Psoas muscle (tissue), 8 donors: ENCODE results near the gene KRT35. TPM values are rescaled to one million over a fixed set of nuclear protein-coding genes. Genes with fewer than 3 reads are reported as not detected.

Source experiments
- ATAC-seq, 4 donors: fragments of 200-7000 bp; cut with Tn5 transposase; one replicate each; pipeline ENCODE4 v1.9.1; 2020; ENCODE audit warnings: moderate library complexity in 3 of 4, mild to moderate bottlenecking in 2 of 4
- DNase-seq, 2 donors: peaks; one replicate each; pipeline ENCODE4 v3.0.0-alpha.2; 2020
- H3K27ac ChIP-seq: fragments of 200-600 bp; one replicate; pipeline ENCODE4 v1.8.0; 2022
- H3K27me3 ChIP-seq, 3 donors: fragments of 200-600 bp in 1 of 3; one replicate each; pipeline versions ENCODE4 v1.6.1 to v1.8.0; 2013 to 2022; ENCODE audit warnings: low read length in 2 of 3, mild to moderate bottlenecking in 2 of 3, moderate library complexity in 1 of 3; ENCODE audit not compliant: insufficient read depth in 3 of 3
- H3K36me3 ChIP-seq, 2 donors: fragments of 200-600 bp in 1 of 2; one replicate each; pipeline versions ENCODE4 v1.6.1 to v1.8.0; 2013 to 2022; ENCODE audit warnings: low read depth in 1 of 2, mild to moderate bottlenecking in 1 of 2, moderate library complexity in 1 of 2; ENCODE audit not compliant: insufficient read depth in 1 of 2
- H3K4me1 ChIP-seq: fragments of 200-600 bp; one replicate; pipeline ENCODE4 v1.8.0; 2022
- H3K4me3 ChIP-seq: fragments of 200-600 bp; one replicate; pipeline ENCODE4 v1.8.0; 2022; ENCODE audit warnings: mild to moderate bottlenecking
- H3K9me3 ChIP-seq: fragments of 200-600 bp; one replicate; pipeline ENCODE4 v1.8.0; 2022
- WGBS, 3 donors: extraction: QIAGEN DNeasy Blood & Tissue Kit; methylation state at CpG; one replicate each; pipeline versions ENCODE4 v1.1.6 to v1.1.7; 2013; 5-methylcytosine and 5-hydroxymethylcytosine counted together
- intact Hi-C, 2 donors: fragments of 100-400 bp; cut with DNase I; formaldehyde crosslinking; loops; one replicate each; pipeline versions ENCODE4 v1.11.0 to v1.14.2; 2022
- polyA plus RNA-seq, 3 donors: library from polyadenylated mRNA; stranded (reverse); fragments of 200-250 nt; gene quantifications; one replicate each; pipeline ENCODE4 v1.2.3, GENCODE V29; 2013
- total RNA-seq, 4 donors: library from RNA; stranded (reverse); fragmentation: NEBNext Ultra II Directional in 2 of 4; extraction: Animal tissue kit (Norgen Biotek cat#: 25700) in 2 of 4; gene quantifications; one replicate each; pipeline versions ENCODE4 v1.2.1 to v1.2.4, GENCODE V29; 2021 to 2023
- TF ChIP-seq, protein P1 (sequence below): fragments of 200-600 bp; IDR thresholded peaks from one replicate; pipeline ENCODE4 v1.8.0; 2022; ENCODE audit warnings: antibody characterized with exemption
- donor health status: healthy with polysubstance abuse.
- donor health status: DM: no; HTN: no; CAD: no; lungs with moderate emphysema.
- donor health status: Bipolar disorder and iron deficiency.
- donor health status: healthy.
- donor health status: DM: yes; HTN: yes; CAD: no.
- donor health status: DM: no; HTN: no; CAD: no.
- donor health status: DM: no; HTN: no; CAD: no.
- donor health status: DM: yes; HTN: yes; CAD: no.

The KRT35 gene
- total and polyA plus RNA-seq, 7 donors: not detected

DNA sequence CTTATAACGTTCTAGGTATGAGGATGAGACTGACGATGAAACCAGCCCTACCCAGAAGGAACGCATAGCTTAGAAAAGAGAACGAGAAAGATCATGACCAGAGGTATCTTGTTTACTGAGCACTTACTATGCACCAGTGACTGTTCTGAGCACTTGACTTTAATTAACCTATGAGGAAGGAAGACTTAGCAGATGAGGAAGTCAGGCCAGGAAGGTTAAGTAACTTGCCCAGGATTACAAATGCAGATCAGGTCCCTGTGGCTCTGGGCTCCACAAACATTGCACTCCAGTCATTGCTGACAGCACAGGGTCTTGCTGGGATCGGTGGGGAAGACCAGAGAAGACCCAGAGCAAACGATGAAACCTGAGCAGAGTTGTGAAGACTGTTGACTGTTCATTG is 17.3 kb upstream of the KRT35 start:
- Histone ChIP-seq H3K4me1 (no peaks in the 10 kb centered on the region), H3K9me3 (no peaks in the 10 kb centered on the region), H3K36me3 (no peaks in the 10 kb centered on the region), H3K4me3 (no peak overlapping the region), H3K27me3 (peaks cover 0 to 3% (median 3%) of the 10 kb centered on the region in 3 donors), H3K27ac (no peak overlapping the region)
- TF ChIP-seq, protein P1, sequence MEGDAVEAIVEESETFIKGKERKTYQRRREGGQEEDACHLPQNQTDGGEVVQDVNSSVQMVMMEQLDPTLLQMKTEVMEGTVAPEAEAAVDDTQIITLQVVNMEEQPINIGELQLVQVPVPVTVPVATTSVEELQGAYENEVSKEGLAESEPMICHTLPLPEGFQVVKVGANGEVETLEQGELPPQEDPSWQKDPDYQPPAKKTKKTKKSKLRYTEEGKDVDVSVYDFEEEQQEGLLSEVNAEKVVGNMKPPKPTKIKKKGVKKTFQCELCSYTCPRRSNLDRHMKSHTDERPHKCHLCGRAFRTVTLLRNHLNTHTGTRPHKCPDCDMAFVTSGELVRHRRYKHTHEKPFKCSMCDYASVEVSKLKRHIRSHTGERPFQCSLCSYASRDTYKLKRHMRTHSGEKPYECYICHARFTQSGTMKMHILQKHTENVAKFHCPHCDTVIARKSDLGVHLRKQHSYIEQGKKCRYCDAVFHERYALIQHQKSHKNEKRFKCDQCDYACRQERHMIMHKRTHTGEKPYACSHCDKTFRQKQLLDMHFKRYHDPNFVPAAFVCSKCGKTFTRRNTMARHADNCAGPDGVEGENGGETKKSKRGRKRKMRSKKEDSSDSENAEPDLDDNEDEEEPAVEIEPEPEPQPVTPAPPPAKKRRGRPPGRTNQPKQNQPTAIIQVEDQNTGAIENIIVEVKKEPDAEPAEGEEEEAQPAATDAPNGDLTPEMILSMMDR: no peak
- ATAC-seq (no peak), DNase-seq (no peak)
- intact Hi-C loops: no loop called here
- WGBS, 3 donors: 59 to 63% (median 60%) methylated on average over 6 of the region's 6 CpGs

DNA sequence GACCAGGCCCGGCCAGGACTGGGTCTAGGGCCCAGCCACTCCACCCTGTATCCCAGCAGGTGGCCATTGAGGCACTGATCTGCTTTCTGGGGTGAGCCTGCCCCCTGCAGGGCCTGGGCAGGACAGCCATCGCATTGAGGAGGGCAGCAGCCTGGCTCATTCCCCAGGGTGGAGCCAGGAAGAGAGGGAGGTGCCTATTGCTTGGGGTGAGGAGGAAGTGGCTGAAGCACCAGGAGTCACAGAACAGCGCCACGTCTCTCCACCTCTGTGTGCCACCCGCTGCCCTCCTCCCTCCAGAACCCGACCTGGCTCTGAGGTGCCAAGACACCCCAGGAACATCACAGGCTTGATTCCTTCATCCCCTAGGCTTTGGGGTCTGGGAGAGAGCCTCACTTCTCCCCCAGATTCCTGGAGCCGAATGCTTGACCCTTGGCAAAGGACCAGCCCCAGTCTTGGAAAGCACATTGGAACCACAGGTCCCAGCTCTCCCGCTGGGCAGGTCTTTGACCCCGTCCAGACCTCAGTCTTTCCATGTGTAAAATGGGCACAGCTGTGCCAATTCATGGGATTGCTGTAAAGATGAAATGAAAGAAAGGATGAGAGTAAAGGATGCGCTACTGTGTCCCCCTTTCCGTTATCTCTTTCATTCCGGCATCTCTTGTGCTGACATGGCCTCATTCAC is 16.0 kb upstream of the KRT35 start:
- 64 to 71% (median 71%) methylated on average over 11 to 12 of the region's 12 CpGs for WGBS, 3 donors
- Histone ChIP-seq H3K27me3 (peaks cover 0 to 3% (median 3%) of the 10 kb centered on the region in 3 donors), H3K9me3 (no peaks in the 10 kb centered on the region), H3K36me3 (no peaks in the 10 kb centered on the region), H3K4me3 (no peak overlapping the region), H3K4me1 (no peaks in the 10 kb centered on the region), H3K27ac (no peak overlapping the region)
- intact Hi-C loops: no loop called here
- TF ChIP-seq, protein P1: peak; percentile 49
- peak; percentile 61 to 76 for DNase-seq
- peak; percentile 77 to 84 (median 80) for ATAC-seq

- peak; percentile 40 to 84 (median 74) for ATAC-seq
- no peak overlapping the region for H3K4me3 ChIP-seq
- TF ChIP-seq, protein P1: no peak
Measured at GRCh38 chr17:41494524-41494923, 13.6 kb upstream of the KRT35 start.

GRCh38 chr17:41492771-41493170 is 11.8 kb upstream of the KRT35 start:
- WGBS, 3 donors: 35 to 44% (median 44%) methylated on average over 4 of the region's 4 CpGs
- TF ChIP-seq, protein P1: no peak
- no peak overlapping the region for H3K27ac ChIP-seq
- no peaks in the 10 kb centered on the region for H3K4me1 ChIP-seq
- H3K27me3 ChIP-seq: peaks cover 0 to 4% (median 0%) of the 10 kb centered on the region in 3 donors
- H3K9me3 ChIP-seq: no peaks in the 10 kb centered on the region
- DNase-seq (no peak), ATAC-seq (no peak)
- intact Hi-C loops: no loop called here
- no peak overlapping the region for H3K4me3 ChIP-seq
- H3K36me3 ChIP-seq: no peaks in the 10 kb centered on the region

More at GRCh38 chr17:41494524-41494923, 13.6 kb upstream of the KRT35 start:
- no peak for DNase-seq
- H3K27me3 ChIP-seq: peaks cover 0 to 3% (median 0%) of the 10 kb centered on the region in 3 donors
- H3K4me1 ChIP-seq: no peaks in the 10 kb centered on the region
- no peak overlapping the region for H3K27ac ChIP-seq
- H3K36me3 ChIP-seq: no peaks in the 10 kb centered on the region
- intact Hi-C loops: no loop called here
- WGBS, 3 donors: 10 to 47% (median 30%) methylated on average over 2 of the region's 2 CpGs
- no peaks in the 10 kb centered on the region for H3K9me3 ChIP-seq
